Panc1 (cell line): ENCODE data around the gene ATXN1. TPM values are rescaled to one million over a fixed set of nuclear protein-coding genes. Genes with fewer than 3 reads are reported as not detected.

Experiments used
- ATAC-seq: fragments of 200-7000 bp; cut with Tn5 transposase; 2 replicates; pipeline ENCODE4 v1.9.1; 2020; ENCODE audit warnings: mild to moderate bottlenecking, moderate library complexity
- BruUV-seq: library from RNA; stranded (reverse); fragments of 400-500 nt; replicated peaks from 2 replicates; lab custom pipeline; 2021; lab: Mats Ljungman, UMichigan
- CTCF ChIA-PET: fragments of 300-600 bp; sonication (Branson Sonifier 250); formaldehyde crosslinking; loops from one replicate; lab custom pipeline; 2022; ENCODE audit warnings: antibody characterized with exemption; lab: Charles Lee
- POLR2A ChIA-PET: fragments of 300-600 bp; sonication (Branson Sonifier 250); formaldehyde crosslinking; loops from one replicate; lab custom pipeline; 2022; ENCODE audit warnings: antibody characterized with exemption; lab: Charles Lee
- DNase-seq: peaks from one replicate; pipeline ENCODE4 v3.0.0-alpha.2; 2010; ENCODE audit warnings: low read depth, low spot score
- H3K27ac ChIP-seq: 2 replicates; pipeline ENCODE4 v1.5.1; 2011; ENCODE audit warnings: mild to moderate bottlenecking, low read length, inconsistent platforms
- H3K27me3 ChIP-seq: fragments of 200-500 bp; sonication (Bioruptor generic); 2 replicates; pipeline ENCODE4 v1.6.0; 2014; ENCODE audit warnings: low read length, inconsistent platforms; ENCODE audit not compliant: control insufficient read depth, insufficient read depth
- H3K36me3 ChIP-seq: fragments of 200-500 bp; sonication (Bioruptor generic); 2 replicates; pipeline ENCODE4 v1.5.1; 2014; ENCODE audit warnings: inconsistent platforms, mild to moderate bottlenecking, low read length, moderate library complexity; ENCODE audit not compliant: control insufficient read depth, insufficient read depth
- H3K4me1 ChIP-seq: 2 replicates; pipeline ENCODE4 v1.5.1; 2011; ENCODE audit warnings: inconsistent platforms, mild to moderate bottlenecking, low read length, moderate library complexity; ENCODE audit not compliant: control insufficient read depth, insufficient read depth
- H3K4me3 ChIP-seq, 2 experiments: 2 replicates each; pipeline ENCODE4 v1.5.1; 2011 to 2012; ENCODE audit warnings: low read depth in 2 of 2, low read length in 2 of 2, mild to moderate bottlenecking in 2 of 2, inconsistent platforms in 1 of 2, moderate library complexity in 1 of 2
- H3K9me3 ChIP-seq: fragments of 200-500 bp; sonication (Bioruptor generic); 2 replicates; pipeline ENCODE4 v1.5.1; 2014; ENCODE audit warnings: low read depth, mild to moderate bottlenecking, inconsistent platforms, low read length, moderate library complexity; ENCODE audit not compliant: control insufficient read depth, insufficient read depth
- CTCF ChIP-seq: fragments of 450-650 bp; IDR thresholded peaks from 2 replicates; pipeline ENCODE4 v1.5.1; 2017; ENCODE audit warnings: mild to moderate bottlenecking
- POLR2AphosphoS5 ChIP-seq: IDR thresholded peaks from 2 replicates; pipeline ENCODE4 v1.6.1; 2012; ENCODE audit warnings: mild to moderate bottlenecking, low read depth, low read length, moderate library complexity
- REST ChIP-seq, 2 experiments: IDR thresholded peaks; 2 replicates each; pipeline ENCODE4 v1.6.1; 2011 to 2012; ENCODE audit warnings: low read depth in 2 of 2, control low read depth in 1 of 2, low read length in 1 of 2, mild to moderate bottlenecking in 1 of 2, moderate library complexity in 1 of 2; ENCODE audit not compliant: insufficient read depth in 1 of 2
- SIN3A ChIP-seq: IDR thresholded peaks from 2 replicates; pipeline ENCODE4 v1.6.1; 2012; ENCODE audit warnings: low read depth, mild to moderate bottlenecking, low read length, moderate library complexity, borderline replicate concordance; ENCODE audit not compliant: insufficient read depth
- TCF7L2 ChIP-seq: IDR thresholded peaks from 2 replicates; pipeline ENCODE4 v1.6.1; 2011; ENCODE audit warnings: mild to moderate bottlenecking, low read depth, low read length, inconsistent platforms
- in situ Hi-C: cut with HindIII; loops from 2 replicates; pipeline ENCODE4 v1.10.0; 2016; ENCODE audit warnings: low sequenced_read_pairs, low pct_unique_long_range_greater_than_20kb
- intact Hi-C: fragments of 100-400 bp; cut with micrococcal nuclease; formaldehyde crosslinking; loops from one replicate; pipeline ENCODE4 v1.10.0; 2022; ENCODE audit not compliant: unreplicated experiment
- total RNA-seq: library from RNA; stranded (reverse); gene quantifications from one replicate; pipeline ENCODE4 v1.2.1, GENCODE V29; 2021; ENCODE audit not compliant: unreplicated experiment

The ATXN1 gene
- total RNA-seq, 1 experiment from 2014 or later, result 67.1 TPM

GRCh38 chr6:16400248-16400760 is 361.0 kb downstream of the ATXN1 start:
- Histone ChIP-seq H3K36me3 (no peaks in the 10 kb centered on the region), H3K27me3 (no peaks in the 10 kb centered on the region), H3K4me1 (no peaks in the 10 kb centered on the region; the same call in 1 of the 2 replicates), H3K4me3 (no peak overlapping the region), H3K27ac (no peak overlapping the region), H3K9me3 (no peaks in the 10 kb centered on the region)
- no TSS peak for BruUV-seq
- no peak for TF ChIP-seq POLR2AphosphoS5
- ChIA-PET CTCF (no interaction called here), POLR2A (no interaction called here)
- in situ Hi-C loops, result no loop called here
- intact Hi-C loops, result no loop called here
- DNase-seq, result no peak
- ATAC-seq, result no peak

GRCh38 chr6:16399695-16400094 is 361.6 kb downstream of the ATXN1 start:
- Histone ChIP-seq H3K4me1 (no peaks in the 10 kb centered on the region; the same call in 1 of the 2 replicates), H3K27me3 (no peaks in the 10 kb centered on the region), H3K36me3 (no peaks in the 10 kb centered on the region), H3K4me3 (no peak overlapping the region), H3K27ac (no peak overlapping the region), H3K9me3 (no peaks in the 10 kb centered on the region)
- TF ChIP-seq TCF7L2, result no peak
- TF ChIP-seq CTCF, result no peak
- TF ChIP-seq SIN3A, result no peak
- TF ChIP-seq REST (IDR thresholded peaks at IDR 0.05; ENCODE audit: insufficient read depth in 1 of 2, low read depth in 2 of 2, low read length in 1 of 2), result no peak
- no peak for TF ChIP-seq POLR2AphosphoS5
- POLR2A ChIA-PET, result no interaction called here
- in situ Hi-C loops, result no loop called here
- DNase-seq, result no peak
- CTCF ChIA-PET, result no interaction called here
- no peak for ATAC-seq
- BruUV-seq, result no TSS peak
- intact Hi-C loops, result no loop called here

GRCh38 chr6:16399158-16399557 is 362.1 kb downstream of the ATXN1 start:
- in situ Hi-C loops (no loop called here), intact Hi-C loops (no loop called here)
- no TSS peak for BruUV-seq
- ChIA-PET CTCF (no interaction called here), POLR2A (no interaction called here)
- H3K36me3 ChIP-seq, result no peaks in the 10 kb centered on the region
- ATAC-seq (no peak), DNase-seq (no peak)
- H3K4me1 ChIP-seq, result no peaks in the 10 kb centered on the region; the same call in 1 of the 2 replicates
- H3K27me3 ChIP-seq, result no peaks in the 10 kb centered on the region
- H3K9me3 ChIP-seq, result no peaks in the 10 kb centered on the region
- TF ChIP-seq REST (IDR thresholded peaks at IDR 0.05; ENCODE audit: insufficient read depth in 1 of 2, low read depth in 2 of 2, low read length in 1 of 2), result no peak
- no peak for TF ChIP-seq TCF7L2
- TF ChIP-seq CTCF, result no peak
- TF ChIP-seq POLR2AphosphoS5, result no peak
- no peak for TF ChIP-seq SIN3A
- no peak overlapping the region for H3K4me3 ChIP-seq
- no peak overlapping the region for H3K27ac ChIP-seq
